SW480 (cell line): Measurements from ENCODE around the gene RGS16.
"Not testable (repeated sequence)": the region's sequence is repeated elsewhere in the genome, so short reads cannot be mapped to it uniquely, and the experiment has no call there.

Source experiments
- DNase-seq: peaks from one replicate; pipeline ENCODE4 v3.0.0-alpha.2; 2016; ENCODE audit warnings: low spot score

Gene RGS16, protein sequence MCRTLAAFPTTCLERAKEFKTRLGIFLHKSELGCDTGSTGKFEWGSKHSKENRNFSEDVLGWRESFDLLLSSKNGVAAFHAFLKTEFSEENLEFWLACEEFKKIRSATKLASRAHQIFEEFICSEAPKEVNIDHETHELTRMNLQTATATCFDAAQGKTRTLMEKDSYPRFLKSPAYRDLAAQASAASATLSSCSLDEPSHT

DNA sequence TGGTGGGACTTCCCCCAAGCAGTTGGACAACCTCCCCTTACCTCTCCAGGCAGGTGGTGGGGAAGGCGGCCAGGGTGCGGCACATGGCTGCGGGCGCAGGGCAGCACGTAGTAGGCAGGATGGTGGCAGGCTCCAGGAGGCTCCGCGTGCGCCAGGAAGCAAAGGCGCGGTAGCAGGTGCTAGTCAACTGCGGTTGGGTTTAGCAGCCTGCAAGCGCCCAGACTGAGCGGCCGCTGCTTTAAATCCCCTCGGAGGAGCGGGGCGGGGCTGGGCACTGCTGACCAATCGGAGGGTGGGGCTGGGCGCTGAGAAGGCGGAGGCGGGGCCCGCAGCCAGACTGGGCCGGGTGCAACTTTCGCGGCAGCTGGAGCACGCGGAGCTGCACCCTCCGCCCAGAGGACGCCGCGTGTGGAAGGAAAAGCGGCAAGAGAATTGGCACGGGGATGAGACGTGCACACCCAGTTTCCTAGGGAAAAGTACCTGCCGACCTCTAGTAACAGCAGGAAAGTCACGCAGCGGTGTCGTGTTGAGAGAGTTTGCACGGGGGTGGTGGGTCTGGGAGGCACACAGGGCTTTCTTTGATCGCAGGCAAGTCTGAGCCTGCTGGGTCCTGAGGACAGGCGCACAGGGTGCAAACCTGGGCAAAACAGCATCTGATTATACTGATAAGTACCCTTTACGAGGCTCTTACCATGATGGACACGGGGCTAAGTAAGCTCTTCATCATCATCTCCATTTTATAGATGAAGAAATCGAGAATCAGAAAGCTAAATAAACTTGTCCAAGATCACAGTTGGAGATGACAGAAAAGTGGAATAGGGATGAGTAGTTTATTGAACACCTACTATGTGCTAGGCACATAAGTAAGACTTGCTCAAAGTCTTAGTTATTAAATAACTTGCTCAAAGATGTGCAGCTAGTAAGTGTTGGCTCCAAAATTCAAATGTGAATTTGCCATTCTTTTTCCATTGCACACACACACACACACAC lies at the start of gene RGS16:
TSS of gene RGS16 (minus strand) at position 215 of the 990 bp plus-strand sequence. CDS start at position 85, 130 bp downstream.
- DNase-seq = peak; percentile 86

GRCh38 chr1:182653986-182654385 lies 49.8 kb upstream of the RGS16 start:
- DNase-seq = no peak

DNA sequence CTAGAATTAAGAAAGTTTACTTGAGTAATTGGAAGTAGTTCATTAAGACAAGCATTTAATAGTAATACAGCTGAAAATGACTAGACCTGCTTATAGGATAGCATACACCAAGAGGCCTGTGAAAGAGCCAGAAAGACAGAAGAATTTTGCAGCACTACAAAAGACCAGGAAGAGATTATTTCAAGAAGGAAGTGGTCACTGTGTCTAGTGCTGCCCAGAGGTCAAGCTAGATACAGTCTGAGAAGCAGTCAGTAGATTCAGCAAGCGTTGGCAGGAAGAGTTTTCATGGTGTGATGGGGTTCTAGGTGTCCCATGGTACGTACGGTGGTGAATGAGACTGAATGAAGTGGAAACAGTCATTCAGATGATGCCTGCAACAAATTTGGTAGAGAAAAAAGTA lies 48.7 kb upstream of the RGS16 start:
- no peak for DNase-seq

- DNase-seq = no peak
These were observed 47.1 kb upstream of the RGS16 start for GRCh38 chr1:182651339-182651724.

- DNase-seq = no peak
These were observed 46.6 kb upstream of the RGS16 start for GRCh38 chr1:182650678-182651338.

DNA sequence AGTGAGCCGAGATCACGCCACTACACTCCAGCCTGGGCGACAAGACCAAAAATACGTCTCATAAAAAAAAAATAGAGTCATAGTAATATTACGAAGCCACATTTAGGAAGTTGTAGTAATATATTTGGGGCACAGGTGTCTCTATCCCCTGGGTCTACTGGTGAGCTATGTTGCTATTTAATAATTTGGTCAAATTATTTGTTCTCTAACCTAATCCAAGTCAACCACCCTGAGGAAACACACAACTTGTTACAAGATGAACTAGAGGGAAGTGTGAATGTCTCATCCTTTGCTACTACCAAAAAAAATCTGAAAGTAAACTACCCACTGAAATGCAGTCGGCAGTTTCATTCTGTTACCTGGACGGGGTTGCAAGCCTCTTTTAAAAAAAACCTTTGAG lies 44.9 kb upstream of the RGS16 start:
- DNase-seq = no peak

GRCh38 chr1:182646739-182647138 lies 42.5 kb upstream of the RGS16 start:
- no peak for DNase-seq

- DNase-seq = no peak
These were observed 40.7 kb upstream of the RGS16 start for GRCh38 chr1:182644886-182645285.

GRCh38 chr1:182643699-182644098 lies 39.5 kb upstream of the RGS16 start:
- no peak for DNase-seq

DNA sequence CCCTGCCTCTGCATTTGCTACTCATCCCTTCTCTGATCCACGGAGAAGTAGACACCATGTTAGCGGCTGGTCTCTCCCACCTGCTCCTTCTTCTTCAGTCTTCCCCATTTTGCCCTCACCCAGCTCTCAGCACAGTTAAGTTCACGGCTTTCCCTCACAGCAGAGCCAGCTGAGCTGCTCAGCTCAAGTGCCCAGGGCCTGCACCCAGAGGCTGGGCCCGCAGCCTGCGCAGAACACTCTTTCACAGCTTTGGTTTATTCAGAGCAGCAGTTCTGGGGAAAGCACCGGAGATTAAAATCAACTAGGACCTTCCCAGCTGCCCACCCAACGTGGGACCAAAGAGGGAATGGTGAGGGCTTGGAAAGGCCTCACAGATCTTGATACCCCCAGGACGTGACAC lies 38.3 kb upstream of the RGS16 start:
- no peak for DNase-seq

- no peak for DNase-seq
These were observed 37.4 kb upstream of the RGS16 start for GRCh38 chr1:182641561-182641960.

DNA sequence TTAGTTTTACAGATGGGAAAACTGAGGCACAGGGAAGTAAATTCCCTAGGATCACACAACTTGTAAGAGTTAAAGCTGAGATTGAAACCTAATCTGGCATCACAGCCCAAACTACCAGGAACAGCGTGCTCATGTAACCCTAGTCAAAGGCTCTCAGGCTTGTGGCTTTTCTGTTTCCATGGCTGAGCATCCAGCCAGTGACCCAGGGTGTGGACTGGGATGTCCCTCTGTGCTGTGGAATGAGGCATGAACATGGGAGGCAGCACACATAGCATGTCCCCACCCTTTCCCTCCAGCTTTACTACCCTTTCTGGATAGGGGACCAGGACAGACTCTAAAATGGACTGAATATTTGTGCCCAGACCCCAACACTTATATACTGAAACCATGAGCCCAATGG lies 35.1 kb upstream of the RGS16 start:
- no peak for DNase-seq

- no peak for DNase-seq
These were observed 33.6 kb upstream of the RGS16 start for GRCh38 chr1:182637769-182638168.

- no peak for DNase-seq
These were observed 31.7 kb upstream of the RGS16 start for GRCh38 chr1:182635871-182636270.

GRCh38 chr1:182634306-182635072 lies 30.3 kb upstream of the RGS16 start:
- DNase-seq = no peak

DNA sequence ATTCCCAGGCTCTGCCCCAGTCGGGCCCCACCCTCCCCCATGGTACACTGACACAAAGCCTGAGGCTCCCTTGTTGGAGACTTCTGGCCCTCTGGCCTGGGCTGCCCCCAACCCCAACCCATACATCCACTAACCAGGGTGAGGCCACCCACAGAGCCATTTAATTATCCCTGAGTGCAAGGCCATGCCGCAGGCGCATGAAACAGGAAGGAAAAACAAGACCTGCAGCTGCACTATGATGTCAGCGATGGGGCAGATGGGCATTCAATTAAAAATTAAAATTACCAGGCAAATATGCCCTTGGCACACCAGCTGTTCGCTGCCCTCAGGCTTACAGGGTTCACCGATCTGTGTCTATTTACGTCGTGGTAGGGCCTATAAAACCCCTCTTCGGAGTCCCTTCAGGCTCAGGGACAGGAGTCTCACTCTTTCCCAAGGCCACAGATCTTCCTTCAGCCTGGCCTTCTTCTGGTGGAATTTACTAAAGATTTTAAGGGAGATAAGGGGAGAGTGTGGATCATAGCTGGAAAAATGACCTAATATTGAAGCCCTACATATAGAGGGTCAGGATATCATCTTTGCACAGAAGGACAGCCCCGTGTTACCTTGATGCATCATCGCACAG lies 29.6 kb upstream of the RGS16 start:
- DNase-seq = peak; percentile 10

DNA sequence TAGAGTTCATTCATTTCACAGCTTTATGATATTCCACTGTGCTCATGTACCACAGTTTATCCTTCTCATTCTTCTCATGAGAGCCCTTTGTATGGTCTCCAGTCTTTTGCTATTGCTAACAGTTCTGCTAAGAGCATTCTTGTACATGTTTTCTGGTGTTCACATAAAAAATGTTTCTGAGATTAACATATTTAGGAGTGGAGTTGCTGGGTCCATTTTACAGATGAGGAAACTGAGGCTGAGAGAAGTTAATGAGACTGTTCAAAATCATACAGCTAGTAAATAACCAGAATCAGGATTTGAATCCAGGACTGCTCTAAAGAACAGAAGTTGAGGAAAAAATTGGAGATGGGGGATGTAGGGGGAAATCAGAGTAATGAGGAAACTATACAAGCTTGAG lies 28.8 kb upstream of the RGS16 start:
- no peak for DNase-seq

- not testable (repeated sequence) for DNase-seq
These were observed 28.3 kb upstream of the RGS16 start for GRCh38 chr1:182632441-182632857.

GRCh38 chr1:182631954-182632353 lies 27.8 kb upstream of the RGS16 start:
- no peak for DNase-seq

- peak; percentile 17 for DNase-seq
These were observed 27.0 kb upstream of the RGS16 start for GRCh38 chr1:182631053-182631677.

DNA sequence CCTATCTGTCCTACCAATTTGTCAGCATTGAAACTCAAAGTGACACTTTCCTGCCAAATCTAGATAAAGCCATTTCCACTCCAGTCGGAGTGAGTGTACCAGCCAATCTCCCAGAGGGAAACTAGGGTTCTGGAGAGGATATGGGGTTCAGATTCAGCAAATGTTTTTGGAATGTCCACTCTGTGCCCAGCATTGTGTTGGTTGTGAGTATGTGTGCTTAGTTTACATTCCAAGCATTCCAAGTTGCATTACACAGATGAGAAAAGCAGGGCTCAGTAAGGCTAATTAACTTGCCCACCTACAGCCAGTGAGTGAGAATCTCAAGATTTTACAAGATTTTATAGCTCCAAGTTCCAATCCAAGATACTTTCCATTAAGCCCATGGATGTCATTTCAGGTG lies 26.4 kb upstream of the RGS16 start:
- DNase-seq = no peak
